PC-9 (cell line): ENCODE results near the gene ERGIC1. TPM values are rescaled to one million over a fixed set of nuclear protein-coding genes. Genes with fewer than 3 reads are reported as not detected.

Experiments
- BruUV-seq: library from RNA; stranded (reverse); fragments of 400-500 nt; replicated peaks from 2 replicates; lab custom pipeline; 2021; lab: Mats Ljungman, UMichigan
- CTCF ChIA-PET: fragments of 300-600 bp; sonication (Branson Sonifier 250); formaldehyde crosslinking; loops from one replicate; lab custom pipeline; 2022; ENCODE audit warnings: antibody characterized with exemption; lab: Charles Lee
- POLR2A ChIA-PET: fragments of 300-600 bp; sonication (Branson Sonifier 250); formaldehyde crosslinking; loops from one replicate; lab custom pipeline; 2022; ENCODE audit warnings: antibody characterized with exemption; ENCODE audit not compliant: unreplicated experiment; lab: Charles Lee
- DNase-seq, 2 experiments: peaks; one replicate each; pipeline versions ENCODE4 v3.0.0 to v3.0.0-alpha.2; 2015 to 2022; ENCODE audit warnings: mixed read lengths in 1 of 2
- H2AFZ ChIP-seq: fragments of 200-600 bp; sonication (generic); 2 replicates; pipeline ENCODE4 v1.8.1; 2017; ENCODE audit warnings: antibody characterized with exemption
- H3F3A ChIP-seq: fragments of 200-600 bp; sonication (generic); 2 replicates; pipeline ENCODE4 v1.8.1; 2017; ENCODE audit warnings: antibody characterized with exemption, mild to moderate bottlenecking, low read depth; ENCODE audit not compliant: insufficient read depth
- H3K27ac ChIP-seq: fragments of 200-600 bp; sonication (generic); 2 replicates; pipeline ENCODE4 v1.6.1; 2016; ENCODE audit warnings: mixed run types
- H3K27me3 ChIP-seq: fragments of 200-600 bp; sonication (generic); 2 replicates; pipeline ENCODE4 v1.6.1; 2016; ENCODE audit warnings: low read depth, mixed run types; ENCODE audit not compliant: insufficient read depth
- H3K36me3 ChIP-seq: fragments of 200-600 bp; sonication (generic); 2 replicates; pipeline ENCODE4 v1.6.1; 2016; ENCODE audit warnings: low read depth, mixed run types
- H3K4me1 ChIP-seq: fragments of 200-600 bp; sonication (generic); replicated peaks from 2 replicates; pipeline ENCODE4 v1.6.1; 2016; ENCODE audit warnings: mixed run types; ENCODE audit not compliant: insufficient read depth
- H3K4me2 ChIP-seq: fragments of 200-600 bp; sonication (generic); 2 replicates; pipeline ENCODE4 v1.6.1; 2017; ENCODE audit warnings: mixed run types
- H3K4me3 ChIP-seq: fragments of 200-600 bp; sonication (generic); 2 replicates; pipeline ENCODE4 v1.6.1; 2016; ENCODE audit warnings: mixed run types
- H3K79me2 ChIP-seq: fragments of 200-600 bp; sonication (generic); 2 replicates; pipeline ENCODE4 v1.6.1; 2017; ENCODE audit warnings: low read depth, mixed run types
- H3K9me2 ChIP-seq: fragments of 200-600 bp; sonication (generic); 2 replicates; pipeline ENCODE4 v1.8.1; 2017; ENCODE audit warnings: mild to moderate bottlenecking; ENCODE audit not compliant: insufficient read depth
- H3K9me3 ChIP-seq: fragments of 200-600 bp; sonication (generic); 2 replicates; pipeline ENCODE4 v1.8.1; 2016; ENCODE audit warnings: low read depth; ENCODE audit not compliant: insufficient read depth
- H4K20me1 ChIP-seq: fragments of 200-600 bp; sonication (generic); 2 replicates; pipeline ENCODE4 v1.8.1; 2017; ENCODE audit not compliant: insufficient read depth
- CTCF ChIP-seq: fragments of 200-600 bp; sonication (generic); conservative IDR thresholded peaks from 2 replicates; pipeline ENCODE4 v1.6.1; 2017; ENCODE audit warnings: mixed run types, antibody characterized with exemption, mild to moderate bottlenecking, moderate library complexity
- EZH2 ChIP-seq: fragments of 200-600 bp; sonication (generic); IDR thresholded peaks from 2 replicates; pipeline ENCODE4 v1.8.0; 2017; ENCODE audit warnings: antibody characterized with exemption, low read depth
- intact Hi-C: fragments of 100-400 bp; cut with micrococcal nuclease; formaldehyde crosslinking; loops from one replicate; pipeline ENCODE4 v1.10.0; 2022; ENCODE audit not compliant: unreplicated experiment
- total RNA-seq: library from RNA; stranded (reverse); gene quantifications from 2 replicates; pipeline ENCODE4 v1.2.3, GENCODE V29; 2021

ERGIC1 gene
- total RNA-seq, 1 experiment from 2014 or later = 159 TPM

GRCh38 chr5:172943283-172943841, 109.3 kb downstream of the ERGIC1 start:
- no peak overlapping the region for H3K4me3 ChIP-seq
- DNase-seq = no peak
- intact Hi-C loops = no loop called here
- POLR2A ChIA-PET = no interaction called here
- H2AFZ ChIP-seq = no peak overlapping the region
- no peaks in the 10 kb centered on the region for H3K36me3 ChIP-seq
- no peaks in the 10 kb centered on the region for H3K9me3 ChIP-seq
- no peak for TF ChIP-seq CTCF
- TF ChIP-seq EZH2 = no peak
- H3K27ac ChIP-seq = no peak overlapping the region
- no peaks in the 10 kb centered on the region for H3K79me2 ChIP-seq
- H3K4me1 ChIP-seq = no peaks in the 10 kb centered on the region
- no TSS peak for BruUV-seq
- H4K20me1 ChIP-seq = no peaks in the 10 kb centered on the region
- H3F3A ChIP-seq = no peaks in the 10 kb centered on the region
- CTCF ChIA-PET = no interaction called here
- no peaks in the 10 kb centered on the region for H3K27me3 ChIP-seq
- H3K9me2 ChIP-seq = no peaks in the 10 kb centered on the region
- H3K4me2 ChIP-seq = no peak overlapping the region

GRCh38 chr5:172943906-172944305, 109.9 kb downstream of the ERGIC1 start:
- ChIA-PET CTCF (no interaction called here), POLR2A (no interaction called here)
- no peak overlapping the region for H2AFZ ChIP-seq
- H3K4me3 ChIP-seq = no peak overlapping the region
- BruUV-seq = no TSS peak
- no peak for DNase-seq
- no peaks in the 10 kb centered on the region for H3F3A ChIP-seq
- TF ChIP-seq EZH2 (no peak), CTCF (no peak)
- H3K9me2 ChIP-seq = no peaks in the 10 kb centered on the region
- H3K4me1 ChIP-seq = no peaks in the 10 kb centered on the region
- intact Hi-C loops = no loop called here
- no peaks in the 10 kb centered on the region for H3K27me3 ChIP-seq
- no peaks in the 10 kb centered on the region for H3K79me2 ChIP-seq
- H3K36me3 ChIP-seq = no peaks in the 10 kb centered on the region
- no peak overlapping the region for H3K27ac ChIP-seq
- no peak overlapping the region for H3K4me2 ChIP-seq
- H3K9me3 ChIP-seq = no peaks in the 10 kb centered on the region
- no peaks in the 10 kb centered on the region for H4K20me1 ChIP-seq

- intact Hi-C loops = no loop called here
- Histone ChIP-seq H3K9me2 (no peaks in the 10 kb centered on the region), H3K9me3 (no peaks in the 10 kb centered on the region), H2AFZ (no peak overlapping the region), H3K27ac (no peak overlapping the region), H4K20me1 (no peaks in the 10 kb centered on the region), H3F3A (no peaks in the 10 kb centered on the region), H3K27me3 (no peaks in the 10 kb centered on the region), H3K79me2 (no peaks in the 10 kb centered on the region), H3K4me1 (no peaks in the 10 kb centered on the region), H3K4me3 (no peak overlapping the region), H3K36me3 (no peaks in the 10 kb centered on the region), H3K4me2 (no peak overlapping the region)
- ChIA-PET CTCF (no interaction called here), POLR2A (no interaction called here)
- DNase-seq = no peak
- no TSS peak for BruUV-seq
- TF ChIP-seq EZH2 (no peak), CTCF (no peak)
Measured at GRCh38 chr5:172944741-172945140, 110.7 kb downstream of the ERGIC1 start.
